HG03066 (cell line): ENCODE measurements around the gene MOB1B.
"Not testable (repeated sequence)": the region's sequence is repeated elsewhere in the genome, so short reads cannot be mapped to it uniquely, and the experiment has no call there.

Experiments
- ATAC-seq: cut with Tn5 transposase; IDR thresholded peaks from one replicate; pipeline ENCODE4 v1.9.1; 2021; ENCODE audit warnings: low read depth; ENCODE audit not compliant: unreplicated experiment

MOB1B gene

GRCh38 chr4:71004281-71004851 is 102.2 kb downstream of the MOB1B start:
- ATAC-seq: no peak

- ATAC-seq: not testable (repeated sequence)
Observed at GRCh38 chr4:71005025-71005424, 102.9 kb downstream of the MOB1B start.

GRCh38 chr4:71006203-71006907 is 104.2 kb downstream of the MOB1B start:
- peak; percentile 85 for ATAC-seq

DNA sequence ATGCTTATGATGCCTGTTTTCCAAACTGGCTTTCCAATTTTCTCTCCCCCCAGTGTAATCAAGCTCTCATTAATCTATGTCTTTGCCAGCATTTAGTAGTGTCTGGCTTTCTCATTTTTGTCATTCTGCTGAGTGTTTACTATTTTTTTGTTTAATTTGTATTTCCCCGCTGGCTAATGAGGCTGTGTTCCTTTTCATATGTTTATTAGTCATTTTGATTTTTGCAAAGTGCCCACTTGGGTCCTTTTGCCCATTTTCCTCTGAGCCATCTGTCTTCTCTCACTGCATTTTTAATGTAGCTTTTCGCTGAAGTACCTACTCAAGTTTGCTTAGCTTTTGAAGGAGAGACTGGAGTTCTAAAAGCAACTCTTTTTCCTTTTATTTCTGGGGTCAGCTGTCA is 106.0 kb downstream of the MOB1B start:
- ATAC-seq: no peak

GRCh38 chr4:71009086-71009485 is 106.9 kb downstream of the MOB1B start:
- ATAC-seq: no peak

DNA sequence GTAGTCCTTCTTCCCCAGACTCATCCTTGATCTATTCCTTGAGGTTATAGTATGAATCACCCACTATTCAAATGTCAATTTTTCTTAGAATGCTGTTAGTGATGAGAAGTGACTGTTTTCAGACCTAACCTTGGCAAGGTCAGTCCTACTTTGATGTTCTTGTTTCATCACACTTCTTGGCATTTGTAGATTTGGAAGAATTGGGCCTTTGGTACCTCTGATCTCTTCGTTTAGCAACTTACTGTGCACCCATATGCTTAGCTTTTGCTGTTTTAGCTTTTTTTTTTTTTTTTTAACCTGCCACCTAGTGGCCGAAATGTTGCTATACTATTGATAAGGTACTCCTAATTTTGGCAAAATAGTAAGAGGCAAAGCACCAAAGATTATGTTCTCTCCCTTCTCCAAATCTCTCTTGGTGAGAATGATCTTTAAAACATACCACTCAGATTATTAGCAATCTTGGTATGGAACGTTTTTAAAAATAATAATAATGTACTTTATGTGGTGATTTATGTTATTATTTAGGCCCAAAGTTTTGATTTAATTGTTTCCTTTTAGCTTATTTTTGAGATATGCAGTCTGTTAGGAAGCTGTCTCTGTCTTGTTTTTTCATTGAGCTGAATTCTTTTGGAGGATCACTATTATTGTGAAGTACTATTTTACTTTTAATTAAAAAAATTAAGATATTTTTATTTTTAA is 107.9 kb downstream of the MOB1B start:
- peak; percentile 43 for ATAC-seq

DNA sequence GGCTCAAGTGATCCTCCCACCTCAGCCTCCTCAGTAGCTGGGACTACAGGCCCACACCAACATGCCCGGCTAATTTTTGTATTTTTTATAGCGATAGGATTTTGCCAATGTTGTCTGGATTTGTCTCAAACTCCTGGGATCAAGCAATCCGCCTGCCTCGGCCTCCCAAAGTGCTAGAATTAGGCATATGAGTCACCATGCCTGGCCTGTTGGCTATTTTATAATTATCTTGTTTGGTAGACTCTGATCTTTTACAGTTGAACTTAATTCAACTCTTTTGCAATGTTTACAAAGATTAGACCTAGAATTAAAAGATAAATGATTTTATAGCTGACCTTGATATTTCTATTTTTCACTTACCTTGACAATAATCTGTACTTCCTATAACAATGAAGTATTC is 109.3 kb downstream of the MOB1B start:
- no peak for ATAC-seq

- not testable (repeated sequence) for ATAC-seq
Observed at GRCh38 chr4:71017391-71017790, 115.2 kb downstream of the MOB1B start.

DNA sequence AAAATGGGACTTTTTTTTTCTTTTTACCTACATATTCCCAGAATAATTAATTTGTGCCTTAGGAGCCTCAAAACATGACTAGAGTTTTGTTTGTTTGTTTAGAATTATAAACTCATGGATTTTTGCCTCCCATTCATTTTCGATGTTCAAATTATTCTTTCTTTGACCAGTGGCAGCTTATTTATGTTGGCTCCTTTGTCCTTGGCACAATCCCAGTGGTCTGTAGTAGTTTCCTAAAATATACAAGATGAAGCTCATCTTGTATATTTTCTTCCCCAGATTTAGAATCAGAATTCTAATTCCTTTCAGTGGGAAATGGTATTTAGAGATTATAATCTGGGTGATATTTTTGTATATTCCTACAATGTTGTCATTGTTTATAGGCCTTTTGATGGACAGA is 118.4 kb downstream of the MOB1B start:
- no peak for ATAC-seq

DNA sequence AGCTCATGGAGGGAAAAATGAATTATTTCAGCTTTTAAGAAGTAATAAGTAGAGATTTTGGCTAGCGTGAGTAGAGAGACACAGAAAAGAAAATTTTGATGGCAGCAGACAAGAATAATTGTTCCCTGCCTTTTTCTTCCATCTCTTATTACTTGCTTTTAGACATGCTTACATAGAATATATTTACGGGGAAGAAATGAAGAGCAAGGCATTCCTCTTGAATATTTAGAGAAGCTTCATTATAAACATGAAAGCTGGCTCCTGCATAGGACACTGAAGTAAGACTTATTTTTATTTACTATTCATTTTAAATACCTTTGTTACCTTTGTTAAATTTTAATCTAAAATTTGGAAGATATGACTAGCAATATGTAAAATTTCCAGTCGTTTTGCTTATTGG is 123.5 kb downstream of the MOB1B start:
- ATAC-seq: no peak

GRCh38 chr4:71026086-71026485 is 123.9 kb downstream of the MOB1B start:
- no peak for ATAC-seq

DNA sequence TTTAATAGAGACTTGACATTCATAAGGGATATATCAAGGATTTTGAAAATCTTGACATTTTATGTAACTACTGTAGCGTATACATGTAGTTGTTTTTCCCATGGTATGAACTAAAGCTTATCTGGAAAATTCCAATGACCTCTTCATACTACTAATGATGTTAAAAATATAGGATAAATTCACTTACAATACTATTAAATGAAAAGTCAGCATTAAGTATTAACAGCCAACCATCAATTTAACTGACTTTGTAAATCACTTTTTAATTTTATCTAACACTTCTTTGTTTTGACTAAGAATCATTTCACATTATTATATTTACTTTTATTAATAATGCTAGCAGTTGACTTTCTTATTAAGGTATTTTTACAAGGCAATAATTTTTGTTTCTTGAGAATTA is 125.4 kb downstream of the MOB1B start:
- no peak for ATAC-seq

DNA sequence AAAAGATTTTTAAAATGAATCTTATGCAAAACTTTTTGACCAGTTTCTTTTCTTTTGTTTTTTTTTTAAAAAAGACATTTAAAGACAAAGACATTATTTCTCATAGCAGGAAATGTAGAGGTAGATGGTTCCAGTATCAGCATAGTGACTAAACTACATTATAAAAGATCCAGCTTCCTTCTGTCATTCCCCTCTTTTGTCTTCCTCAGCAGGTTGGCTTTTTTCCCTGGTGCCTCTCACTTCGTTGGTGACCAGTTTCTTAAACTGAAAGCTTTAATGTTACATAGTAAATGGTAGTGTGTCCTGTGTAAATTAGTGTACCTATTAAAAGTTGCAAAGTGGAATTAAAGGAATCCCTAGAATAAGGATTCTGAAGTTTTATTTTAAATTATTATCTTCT is 127.3 kb downstream of the MOB1B start:
- ATAC-seq: no peak

DNA sequence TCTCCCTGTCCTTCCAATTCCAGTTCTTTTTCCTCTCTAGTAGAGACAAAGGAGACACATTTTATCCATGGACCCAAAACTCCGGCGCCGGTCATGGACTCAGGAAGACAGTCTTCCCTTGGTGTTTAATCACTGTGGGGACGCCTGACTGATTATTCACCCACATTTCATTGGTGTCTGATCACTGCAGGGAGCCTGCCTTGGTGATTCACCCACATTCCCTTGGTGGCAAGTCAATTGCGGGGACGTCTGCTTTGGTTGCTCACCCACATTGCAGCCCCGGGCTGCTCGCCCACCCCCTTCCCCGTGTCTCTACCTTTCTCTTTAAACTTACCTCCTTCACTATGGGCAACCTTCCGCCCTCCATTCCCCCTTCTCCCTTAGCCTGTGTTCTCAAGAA is 129.9 kb downstream of the MOB1B start:
- ATAC-seq: not testable (repeated sequence)
